ENCODE data around the gene ZC3H11A.

The ZC3H11A gene

GRCh38 chr1:203839081-203839480, 43.7 kb downstream of the ZC3H11A start:
- no peak for DNase-seq (ENCODE audit: low read depth in 2 of 2, low spot score in 1 of 2)

GRCh38 chr1:203840208-203840808, 44.9 kb downstream of the ZC3H11A start:
- no peak for DNase-seq (ENCODE audit: low read depth in 2 of 2, low spot score in 1 of 2)

- DNase-seq (ENCODE audit: low read depth in 2 of 2, low spot score in 1 of 2), result no peak
Observed at GRCh38 chr1:203842559-203842876, 47.1 kb downstream of the ZC3H11A start.

- no peak for DNase-seq (ENCODE audit: low read depth in 2 of 2, low spot score in 1 of 2)
Observed at GRCh38 chr1:203843435-203843834, 48.0 kb downstream of the ZC3H11A start.
